K562 (cell line): ENCODE data around the gene CLDND2. TPM values are rescaled to one million over a fixed set of nuclear protein-coding genes. Genes with fewer than 3 reads are reported as not detected.

ENCODE experiments used
- ETS2 ChIP-seq: IDR thresholded peaks from 2 replicates; pipeline ENCODE4 v1.6.1; 2016; ENCODE audit warnings: borderline replicate concordance, missing genetic modification characterization, mild to moderate bottlenecking, moderate library complexity, missing compliant biosample characterization; ENCODE audit not compliant: poor library complexity, severe bottlenecking
- KDM2B ChIP-seq: fragments of 250-450 bp; sonication (Bioruptor Pico); IDR thresholded peaks from 2 replicates; pipeline ENCODE4 v1.8.0; 2021; ENCODE audit warnings: mild to moderate bottlenecking, moderate library complexity
- KLF6 ChIP-seq: fragments of 250-450 bp; sonication (Bioruptor Pico); IDR thresholded peaks from 2 replicates; pipeline ENCODE4 v1.4.0; 2020; ENCODE audit warnings: mild to moderate bottlenecking, moderate library complexity, borderline replicate concordance
- MAFK ChIP-seq: IDR thresholded peaks from 2 replicates; pipeline ENCODE4 v1.6.1; 2011; ENCODE audit warnings: low read length, improper control_type of control experiment
- MTA3 ChIP-seq: fragments of 450-650 bp; formaldehyde crosslinking; IDR thresholded peaks from 2 replicates; pipeline ENCODE4 v1.6.1; 2017; ENCODE audit warnings: mild to moderate bottlenecking, borderline replicate concordance
- NELFE ChIP-seq: IDR thresholded peaks from 2 replicates; pipeline ENCODE4 v1.6.1; 2011; ENCODE audit warnings: mild to moderate bottlenecking; ENCODE audit not compliant: insufficient read depth, insufficient read length
- NUFIP1 ChIP-seq: fragments of 450-650 bp; IDR thresholded peaks from 2 replicates; pipeline ENCODE4 v1.6.1; 2018; ENCODE audit not compliant: partially characterized antibody
- RBFOX2 ChIP-seq: fragments of 200-400 bp; formaldehyde crosslinking; IDR thresholded peaks from 2 replicates; pipeline ENCODE4 v1.6.1; 2017; ENCODE audit warnings: low read depth, mild to moderate bottlenecking, low read length, moderate library complexity
- TAF9B ChIP-seq: fragments of 450-650 bp; IDR thresholded peaks from 2 replicates; pipeline ENCODE4 v1.6.1; 2018; ENCODE audit warnings: mild to moderate bottlenecking; ENCODE audit not compliant: partially characterized antibody
- TCF7L2 ChIP-seq: fragments of 150-350 bp; IDR thresholded peaks from 2 replicates; pipeline ENCODE4 v1.6.1; 2016; ENCODE audit warnings: low read depth, mild to moderate bottlenecking, low read length, moderate library complexity
- ZFP1 ChIP-seq: fragments of 450-650 bp; formaldehyde crosslinking; IDR thresholded peaks from 2 replicates; pipeline ENCODE4 v1.4.0; 2020; ENCODE audit warnings: mild to moderate bottlenecking, mixed read lengths
- ZFP36 ChIP-seq: fragments of 150-350 bp; IDR thresholded peaks from 2 replicates; pipeline ENCODE4 v1.6.1; 2018; ENCODE audit warnings: low read length, low read depth; ENCODE audit not compliant: partially characterized antibody
- ZNF133 ChIP-seq: fragments of 250-450 bp; sonication (Bioruptor Pico); IDR thresholded peaks from 2 replicates; pipeline ENCODE4 v1.4.0; 2020; ENCODE audit warnings: mild to moderate bottlenecking
- ZSCAN32 ChIP-seq: fragments of 450-650 bp; formaldehyde crosslinking; IDR thresholded peaks from 2 replicates; pipeline ENCODE4 v1.4.0; 2020; ENCODE audit warnings: mild to moderate bottlenecking, moderate library complexity
- polyA plus RNA-seq, 8 experiments: library from polyadenylated mRNA; depleted of rRNA in 4 of 8; stranded (reverse) in 5 of 8; unstranded in 3 of 8; fragments of >200 nt; fragmentation: Nextera tagmentation in 2 of 8; fragmentation: Illumina TruSeq in 1 of 8; extraction: Ambion mirVana in 2 of 8; extraction: Trizol in 1 of 8; gene quantifications; 2 replicates each; pipeline versions ENCODE4 v1.2.1 to v1.2.3, GENCODE V29; 2011 to 2014; ENCODE audit warnings: inconsistent platforms in 1 of 8, missing spikeins in 1 of 8
- total RNA-seq, 7 experiments: library from RNA; depleted of rRNA in 6 of 7; stranded (reverse); fragments of >200 nt in 6 of 7; fragmentation: Illumina TruSeq in 2 of 7; extraction: Trizol in 2 of 7; gene quantifications; 2 replicates each; pipeline versions ENCODE4 v1.2.1 to v1.2.3, GENCODE V29; 2011 to 2021; ENCODE audit warnings: low replicate concordance in 1 of 7
- TF ChIP-seq, protein P1 (sequence below), 2 experiments: fragments of 450-650 bp; formaldehyde crosslinking in 1 of 2; IDR thresholded peaks; 2 replicates each; pipeline versions ENCODE4 v1.4.0 to v1.6.1; 2014 to 2020; ENCODE audit warnings: mild to moderate bottlenecking in 2 of 2, borderline replicate concordance in 1 of 2, low read depth in 1 of 2
- TF ChIP-seq, protein P2 (sequence below): IDR thresholded peaks from 2 replicates; pipeline ENCODE4 v1.6.1; 2012; ENCODE audit warnings: low read depth, low read length, improper control_type of control experiment, borderline replicate concordance

The CLDND2 gene
- total and polyA plus RNA-seq, 9 of the 15 experiments (the other 6 are each of a cell fraction or from before 2014, with no cell fraction given), result 0.45 to 4.0 (median 1.2) TPM; not detected in 3

DNA sequence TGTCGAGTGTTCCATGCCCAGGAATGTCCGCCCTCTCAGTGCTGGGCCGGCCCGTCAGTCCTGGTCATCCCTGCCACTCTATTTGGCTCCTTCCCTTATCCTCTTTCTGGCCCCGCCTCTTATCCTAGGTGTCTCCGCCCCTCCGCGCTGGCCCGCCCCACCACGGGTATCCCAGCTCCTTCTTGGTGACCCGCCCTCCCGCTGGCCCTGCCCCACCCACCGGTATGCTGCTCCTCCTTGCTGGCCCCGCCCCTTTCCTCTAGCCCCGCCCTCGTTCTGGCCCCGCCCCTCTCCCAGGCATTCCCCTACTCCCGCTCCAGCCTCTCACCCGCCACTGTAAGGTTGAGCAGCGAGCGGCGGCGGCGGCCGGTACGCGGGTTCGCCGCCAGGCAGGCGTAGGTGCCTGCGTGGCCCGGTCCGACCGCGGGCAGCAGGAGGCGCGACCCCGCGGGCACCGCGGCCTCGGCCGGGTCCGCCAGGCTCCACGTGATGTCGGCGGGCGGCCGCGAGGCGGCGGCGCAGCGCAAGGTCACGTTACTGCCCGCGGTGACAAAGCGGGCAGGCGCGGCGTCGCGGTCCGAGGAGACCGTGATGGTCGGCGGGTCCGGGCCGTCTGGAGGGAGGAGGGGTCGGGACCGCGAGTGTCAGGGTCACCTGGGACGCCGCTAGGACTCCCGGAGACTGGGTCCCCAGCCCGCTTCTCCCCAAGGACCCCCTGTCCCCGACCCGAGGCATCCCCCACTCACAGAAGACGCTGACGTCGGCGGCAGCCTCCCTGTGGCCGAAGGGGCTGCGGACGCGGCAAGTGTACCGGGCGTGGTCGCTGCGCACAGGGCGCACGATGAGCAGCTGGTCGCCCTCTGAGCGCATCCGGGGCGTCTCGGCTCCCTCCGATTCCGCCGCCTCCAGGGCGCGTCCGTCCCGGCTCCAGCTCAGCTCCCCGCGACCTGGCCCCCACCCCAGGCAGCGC lies 28.8 kb downstream of the CLDND2 start (continued):
- TF ChIP-seq, protein P1, sequence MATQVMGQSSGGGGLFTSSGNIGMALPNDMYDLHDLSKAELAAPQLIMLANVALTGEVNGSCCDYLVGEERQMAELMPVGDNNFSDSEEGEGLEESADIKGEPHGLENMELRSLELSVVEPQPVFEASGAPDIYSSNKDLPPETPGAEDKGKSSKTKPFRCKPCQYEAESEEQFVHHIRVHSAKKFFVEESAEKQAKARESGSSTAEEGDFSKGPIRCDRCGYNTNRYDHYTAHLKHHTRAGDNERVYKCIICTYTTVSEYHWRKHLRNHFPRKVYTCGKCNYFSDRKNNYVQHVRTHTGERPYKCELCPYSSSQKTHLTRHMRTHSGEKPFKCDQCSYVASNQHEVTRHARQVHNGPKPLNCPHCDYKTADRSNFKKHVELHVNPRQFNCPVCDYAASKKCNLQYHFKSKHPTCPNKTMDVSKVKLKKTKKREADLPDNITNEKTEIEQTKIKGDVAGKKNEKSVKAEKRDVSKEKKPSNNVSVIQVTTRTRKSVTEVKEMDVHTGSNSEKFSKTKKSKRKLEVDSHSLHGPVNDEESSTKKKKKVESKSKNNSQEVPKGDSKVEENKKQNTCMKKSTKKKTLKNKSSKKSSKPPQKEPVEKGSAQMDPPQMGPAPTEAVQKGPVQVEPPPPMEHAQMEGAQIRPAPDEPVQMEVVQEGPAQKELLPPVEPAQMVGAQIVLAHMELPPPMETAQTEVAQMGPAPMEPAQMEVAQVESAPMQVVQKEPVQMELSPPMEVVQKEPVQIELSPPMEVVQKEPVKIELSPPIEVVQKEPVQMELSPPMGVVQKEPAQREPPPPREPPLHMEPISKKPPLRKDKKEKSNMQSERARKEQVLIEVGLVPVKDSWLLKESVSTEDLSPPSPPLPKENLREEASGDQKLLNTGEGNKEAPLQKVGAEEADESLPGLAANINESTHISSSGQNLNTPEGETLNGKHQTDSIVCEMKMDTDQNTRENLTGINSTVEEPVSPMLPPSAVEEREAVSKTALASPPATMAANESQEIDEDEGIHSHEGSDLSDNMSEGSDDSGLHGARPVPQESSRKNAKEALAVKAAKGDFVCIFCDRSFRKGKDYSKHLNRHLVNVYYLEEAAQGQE (IDR thresholded peaks at IDR 0.05; ENCODE audit: borderline replicate concordance), result peak; percentile 86
- TF ChIP-seq, protein P1 (CRISPR knock-in tag; IDR thresholded peaks at IDR 0.05; ENCODE audit: low read depth), result no peak; the same call in none of the 2 replicates
- TF ChIP-seq ETS2, result no peak
- TF ChIP-seq NELFE, result no peak
- no peak for TF ChIP-seq TAF9B
- TF ChIP-seq KLF6 (CRISPR knock-in tag), result 0 out of 2 replicates have a peak, but pooled peaks have one; percentile 19
- TF ChIP-seq MTA3, result peak; percentile 27; the same call in 1 of the 2 replicates
- no peak for TF ChIP-seq ZSCAN32 (CRISPR knock-in tag)
- TF ChIP-seq ZFP36, result peak; percentile 32
- TF ChIP-seq NUFIP1, result no peak
- no peak for TF ChIP-seq TCF7L2
- no peak for TF ChIP-seq MAFK
- TF ChIP-seq ZFP1 (CRISPR knock-in tag), result no peak
- TF ChIP-seq ZNF133 (CRISPR knock-in tag), result no peak
- no peak for TF ChIP-seq KDM2B (CRISPR knock-in tag)
- TF ChIP-seq, protein P2, sequence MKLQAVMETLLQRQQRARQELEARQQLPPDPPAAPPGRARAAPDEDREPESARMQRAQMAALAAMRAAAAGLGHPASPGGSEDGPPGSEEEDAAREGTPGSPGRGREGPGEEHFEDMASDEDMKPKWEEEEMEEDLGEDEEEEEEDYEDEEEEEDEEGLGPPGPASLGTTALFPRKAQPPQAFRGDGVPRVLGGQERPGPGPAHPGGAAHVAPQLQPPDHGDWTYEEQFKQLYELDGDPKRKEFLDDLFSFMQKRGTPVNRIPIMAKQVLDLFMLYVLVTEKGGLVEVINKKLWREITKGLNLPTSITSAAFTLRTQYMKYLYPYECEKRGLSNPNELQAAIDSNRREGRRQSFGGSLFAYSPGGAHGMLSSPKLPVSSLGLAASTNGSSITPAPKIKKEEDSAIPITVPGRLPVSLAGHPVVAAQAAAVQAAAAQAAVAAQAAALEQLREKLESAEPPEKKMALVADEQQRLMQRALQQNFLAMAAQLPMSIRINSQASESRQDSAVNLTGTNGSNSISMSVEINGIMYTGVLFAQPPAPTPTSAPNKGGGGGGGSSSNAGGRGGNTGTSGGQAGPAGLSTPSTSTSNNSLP, result no peak
- peak; percentile 89 for TF ChIP-seq RBFOX2
